A673 (cell line): ENCODE measurements around the gene TMEM54.
"Not testable (repeated sequence)": the region's sequence is repeated elsewhere in the genome, so short reads cannot be mapped to it uniquely, and the experiment has no call there.

Source experiments
- CTCF ChIP-seq: fragments of 300-800, 200-600 bp; sonication (generic); conservative IDR thresholded peaks from 2 replicates; pipeline ENCODE4 v1.5.1; 2017; ENCODE audit warnings: low read depth, mild to moderate bottlenecking, antibody characterized with exemption, low read length, moderate library complexity, mixed read lengths
- EZH2 ChIP-seq: fragments of 200-600 bp; sonication (generic); IDR thresholded peaks from 2 replicates; pipeline ENCODE4 v1.6.1; 2017; ENCODE audit warnings: borderline replicate concordance, low read depth, mild to moderate bottlenecking, mixed read lengths, antibody characterized with exemption, low read length; ENCODE audit not compliant: poor library complexity, severe bottlenecking

DNA sequence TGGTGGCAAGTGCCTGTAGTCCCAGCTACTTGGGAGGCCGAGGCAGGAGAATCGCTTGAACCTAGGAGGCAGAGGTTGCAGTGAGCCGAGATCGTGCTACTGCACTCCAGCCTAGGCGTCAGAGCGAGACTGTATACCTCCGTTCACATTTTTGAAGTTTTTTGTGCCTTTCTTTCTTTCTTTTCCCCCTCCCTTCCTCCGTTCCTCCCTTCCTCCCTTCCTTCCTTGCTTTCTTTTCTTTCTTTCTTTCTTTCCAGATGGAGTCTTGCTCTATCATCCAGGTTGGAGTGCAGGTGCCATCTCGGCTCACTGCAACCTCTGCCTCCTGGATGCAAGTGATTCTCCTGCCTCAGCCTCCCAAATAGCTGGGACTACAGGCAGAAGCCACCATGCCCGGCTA lies 4.4 kb upstream of the TMEM54 start:
- not testable (repeated sequence) for TF ChIP-seq CTCF, EZH2
